ENCODE results near the gene INAVA.

The INAVA gene

GRCh38 chr1:200886594-200886993 is 8.1 kb upstream of the INAVA start:
- no peak overlapping the region for H3K4me3 ChIP-seq (replicated peaks; ENCODE audit: low read depth, low read length)
- DNase-seq (ENCODE audit: low read depth) = no peak
- no peak for TF ChIP-seq CTCF (IDR thresholded peaks at IDR 0.05; ENCODE audit: low read length, missing control alignments)

GRCh38 chr1:200887036-200887435 is 7.7 kb upstream of the INAVA start:
- no peak overlapping the region for H3K4me3 ChIP-seq (replicated peaks; ENCODE audit: low read depth, low read length)
- DNase-seq (ENCODE audit: low read depth) = no peak
- no peak for TF ChIP-seq CTCF (IDR thresholded peaks at IDR 0.05; ENCODE audit: low read length, missing control alignments)

- no peak for TF ChIP-seq CTCF (IDR thresholded peaks at IDR 0.05; ENCODE audit: low read length, missing control alignments)
- H3K4me3 ChIP-seq (replicated peaks; ENCODE audit: low read depth, low read length) = no peak overlapping the region
- no peak for DNase-seq (ENCODE audit: low read depth)
Measured at GRCh38 chr1:200887772-200888348, 6.8 kb upstream of the INAVA start.

GRCh38 chr1:200888349-200888838 is 6.3 kb upstream of the INAVA start:
- no peak for TF ChIP-seq CTCF (IDR thresholded peaks at IDR 0.05; ENCODE audit: low read length, missing control alignments)
- DNase-seq (ENCODE audit: low read depth) = peak; percentile 24
- H3K4me3 ChIP-seq (replicated peaks; ENCODE audit: low read depth, low read length) = no peak overlapping the region

GRCh38 chr1:200889571-200889970 is 5.1 kb upstream of the INAVA start:
- no peak for DNase-seq (ENCODE audit: low read depth)
- TF ChIP-seq CTCF (IDR thresholded peaks at IDR 0.05; ENCODE audit: low read length, missing control alignments) = no peak

GRCh38 chr1:200890027-200890426 is 4.7 kb upstream of the INAVA start:
- no peak overlapping the region for H3K4me3 ChIP-seq (replicated peaks; ENCODE audit: low read depth, low read length)
- no peak for TF ChIP-seq CTCF (IDR thresholded peaks at IDR 0.05; ENCODE audit: low read length, missing control alignments)
- DNase-seq (ENCODE audit: low read depth) = no peak

More at GRCh38 chr1:200889571-200889970, 5.1 kb upstream of the INAVA start:
- H3K4me3 ChIP-seq (replicated peaks; ENCODE audit: low read depth, low read length) = no peak overlapping the region
